ENCODE measurements around the gene MSL1.

GRCh38 chr17:40095944-40096791 is 25.6 kb upstream of the MSL1 start:
- no peak for TF ChIP-seq CTCF (IDR thresholded peaks at IDR 0.05; ENCODE audit: insufficient read depth, low read length, poor library complexity, severe bottlenecking)
- no peak for TF ChIP-seq EZH2phosphoT487 (conservative IDR thresholded peaks at IDR 0.05; ENCODE audit: low read length)

Data from SU-DHL-6 (cell line).